GM12875 (cell line): ENCODE measurements around the gene MED26.
"Not testable (repeated sequence)": the region's sequence is repeated elsewhere in the genome, so short reads cannot be mapped to it uniquely, and the experiment has no call there.

Experiments used
- H3K4me3 ChIP-seq: one replicate; pipeline ENCODE4 v1.5.1; 2011; ENCODE audit warnings: low read depth, low read length, control low read depth
- TF ChIP-seq, protein P1 (sequence below): IDR thresholded peaks from 2 replicates; pipeline ENCODE4 v1.5.1; 2011; ENCODE audit warnings: low read depth, mild to moderate bottlenecking, control low read depth, inconsistent platforms, low read length, moderate library complexity, borderline replicate concordance; ENCODE audit not compliant: insufficient read depth

The MED26 gene

DNA sequence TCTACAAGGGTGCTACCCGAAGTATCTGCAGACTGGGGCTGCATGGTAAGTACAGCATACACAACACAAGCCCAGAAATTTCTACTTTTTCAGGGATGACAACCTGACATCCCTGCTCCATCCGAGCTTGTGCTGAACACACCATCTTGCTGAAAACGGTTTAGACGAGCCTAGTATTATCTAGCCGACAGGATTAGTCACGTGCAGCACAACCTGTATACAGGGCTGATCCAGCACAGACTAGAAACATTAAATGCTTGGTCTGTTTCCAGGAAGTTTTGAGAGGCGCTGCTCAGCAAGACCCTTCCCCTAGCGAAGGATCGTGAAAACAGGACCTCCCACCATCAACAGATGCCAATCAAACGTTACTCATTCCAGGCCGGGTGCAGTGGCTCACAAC, 27.7 kb upstream of the MED26 start:
- no peak overlapping the region for H3K4me3 ChIP-seq
- TF ChIP-seq, protein P1, sequence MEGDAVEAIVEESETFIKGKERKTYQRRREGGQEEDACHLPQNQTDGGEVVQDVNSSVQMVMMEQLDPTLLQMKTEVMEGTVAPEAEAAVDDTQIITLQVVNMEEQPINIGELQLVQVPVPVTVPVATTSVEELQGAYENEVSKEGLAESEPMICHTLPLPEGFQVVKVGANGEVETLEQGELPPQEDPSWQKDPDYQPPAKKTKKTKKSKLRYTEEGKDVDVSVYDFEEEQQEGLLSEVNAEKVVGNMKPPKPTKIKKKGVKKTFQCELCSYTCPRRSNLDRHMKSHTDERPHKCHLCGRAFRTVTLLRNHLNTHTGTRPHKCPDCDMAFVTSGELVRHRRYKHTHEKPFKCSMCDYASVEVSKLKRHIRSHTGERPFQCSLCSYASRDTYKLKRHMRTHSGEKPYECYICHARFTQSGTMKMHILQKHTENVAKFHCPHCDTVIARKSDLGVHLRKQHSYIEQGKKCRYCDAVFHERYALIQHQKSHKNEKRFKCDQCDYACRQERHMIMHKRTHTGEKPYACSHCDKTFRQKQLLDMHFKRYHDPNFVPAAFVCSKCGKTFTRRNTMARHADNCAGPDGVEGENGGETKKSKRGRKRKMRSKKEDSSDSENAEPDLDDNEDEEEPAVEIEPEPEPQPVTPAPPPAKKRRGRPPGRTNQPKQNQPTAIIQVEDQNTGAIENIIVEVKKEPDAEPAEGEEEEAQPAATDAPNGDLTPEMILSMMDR: no peak

DNA sequence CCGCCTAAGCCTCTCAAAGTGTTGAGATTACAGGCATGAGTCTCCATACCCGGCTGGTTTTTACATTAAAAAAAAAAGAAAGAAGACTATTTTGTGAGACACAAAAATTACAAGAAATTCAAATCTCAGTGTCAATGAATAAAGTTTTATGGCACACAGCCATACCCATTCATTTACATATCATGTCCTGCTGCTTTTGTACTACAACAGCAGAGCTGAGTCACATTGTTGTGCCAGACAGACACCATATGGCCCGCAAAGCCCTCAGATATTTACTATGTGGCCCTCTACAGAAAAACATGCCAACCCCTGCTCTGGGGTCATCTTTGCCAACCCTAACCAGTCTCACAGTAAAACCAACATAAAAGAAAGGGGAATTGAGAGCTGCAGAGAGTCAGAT, 26.6 kb upstream of the MED26 start:
- TF ChIP-seq, protein P1: no peak
- no peak overlapping the region for H3K4me3 ChIP-seq

DNA sequence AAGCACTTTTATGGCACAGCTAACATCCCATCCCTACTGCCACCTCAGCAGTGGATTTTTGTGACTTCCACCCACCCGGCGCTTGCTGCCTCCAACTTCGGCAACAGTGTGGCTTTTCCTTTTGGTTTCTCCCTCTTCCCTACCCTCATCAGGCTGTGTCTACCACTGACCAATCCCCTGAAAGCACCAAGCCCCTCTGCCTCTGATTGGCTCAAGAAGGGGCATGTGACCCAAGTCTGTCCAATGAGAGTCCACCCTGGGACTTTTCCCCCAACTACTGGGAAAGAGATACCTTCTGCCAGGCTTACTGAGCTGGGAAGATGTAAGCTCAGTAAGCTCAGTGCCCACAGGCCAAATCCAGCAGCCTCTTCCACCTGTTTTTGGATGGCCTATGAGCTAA, 26.1 kb upstream of the MED26 start:
- TF ChIP-seq, protein P1: no peak
- H3K4me3 ChIP-seq: no peak overlapping the region

DNA sequence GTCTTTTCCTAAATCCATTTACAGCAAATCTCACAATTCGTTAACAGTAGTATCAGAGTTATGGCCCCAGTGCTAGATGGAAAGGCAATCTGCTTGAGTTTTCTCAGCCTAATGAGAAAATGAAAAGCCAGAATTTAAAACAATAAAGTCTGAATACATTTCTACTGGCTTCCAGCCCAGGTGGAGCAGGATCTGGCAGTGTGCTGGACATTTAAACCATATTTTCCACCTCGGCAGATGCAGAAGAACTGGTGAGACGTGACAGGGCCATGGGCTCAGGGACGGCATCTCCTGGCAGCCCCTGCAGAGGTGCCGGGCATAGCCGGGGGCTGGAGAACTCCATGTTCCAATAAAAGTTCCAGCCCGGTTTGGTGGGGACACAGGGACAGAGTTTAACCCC, 24.9 kb upstream of the MED26 start:
- TF ChIP-seq, protein P1: no peak
- no peak overlapping the region for H3K4me3 ChIP-seq

DNA sequence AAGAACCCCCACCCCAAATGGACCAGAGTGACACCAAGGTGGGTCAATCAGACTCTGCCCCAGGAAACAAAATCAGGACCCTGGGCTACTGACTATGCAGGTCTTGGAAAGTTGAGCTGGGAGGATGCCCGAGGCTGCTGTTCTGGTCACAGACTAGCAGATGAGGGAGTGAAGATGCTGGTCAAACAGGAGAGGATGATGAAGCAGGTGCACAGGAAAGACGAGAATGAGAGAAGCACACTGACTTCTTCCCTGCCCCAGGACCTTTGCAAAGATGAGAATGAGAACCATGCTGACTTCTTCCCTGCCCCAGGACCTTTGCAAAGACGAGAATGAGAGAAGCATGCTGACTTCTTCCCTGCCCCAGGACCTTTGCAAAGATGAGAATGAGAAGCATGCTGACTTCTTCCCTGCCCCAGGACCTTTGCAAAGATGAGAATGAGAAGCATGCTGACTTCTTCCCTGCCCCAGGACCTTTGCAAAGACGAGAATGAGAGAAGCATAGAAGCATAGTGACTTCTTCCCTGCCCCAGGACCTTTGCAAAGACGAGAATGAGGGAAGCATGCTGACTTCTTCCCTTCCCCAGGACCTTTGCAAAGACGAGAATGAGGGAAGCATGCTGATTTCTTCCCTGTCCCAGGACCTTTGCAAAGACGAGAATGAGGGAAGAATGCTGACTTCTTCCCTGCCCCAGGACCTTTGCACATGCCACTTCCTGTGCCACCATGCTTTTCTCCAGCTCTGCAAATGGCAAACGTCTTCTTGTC, 23.6 kb upstream of the MED26 start:
- H3K4me3 ChIP-seq: not testable (repeated sequence)

DNA sequence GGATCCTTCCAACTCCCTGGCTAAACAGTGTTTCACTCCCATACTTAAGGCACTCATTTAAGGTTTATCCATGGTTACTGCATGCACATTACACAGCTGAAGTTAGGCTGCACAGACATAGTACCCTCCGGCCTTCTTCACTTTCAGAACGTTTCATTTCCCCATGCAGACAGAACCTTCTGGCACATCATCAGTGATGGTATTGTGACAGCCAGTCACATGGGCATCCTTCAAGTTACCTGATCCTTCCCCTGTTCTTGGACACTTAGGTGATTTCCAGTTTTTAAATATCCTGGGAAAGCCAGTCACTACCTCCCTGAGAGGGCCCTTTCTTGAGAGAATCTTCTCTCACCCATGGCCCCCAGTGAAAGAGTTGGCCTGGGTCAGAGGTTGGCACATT, 22.8 kb upstream of the MED26 start:
- no peak overlapping the region for H3K4me3 ChIP-seq
- TF ChIP-seq, protein P1: no peak

DNA sequence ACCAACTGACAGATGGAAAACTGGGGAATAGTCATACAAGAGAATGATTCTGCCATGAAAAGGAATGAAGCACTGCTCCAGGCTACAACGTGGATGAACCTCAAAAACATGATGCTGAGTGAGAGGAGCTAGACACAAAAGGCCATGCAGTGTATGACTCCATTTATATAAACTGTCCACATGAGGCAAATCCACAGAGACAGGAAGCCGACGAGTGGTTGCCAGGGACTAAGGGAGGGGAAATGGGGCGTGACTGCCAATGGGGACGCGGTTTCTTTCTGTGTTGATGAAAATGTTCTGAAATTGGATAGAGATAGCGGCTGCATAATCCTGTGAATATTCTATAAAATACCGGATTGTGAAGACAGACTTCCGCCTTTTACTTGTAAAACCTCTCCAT, 21.7 kb upstream of the MED26 start:
- TF ChIP-seq, protein P1: no peak

DNA sequence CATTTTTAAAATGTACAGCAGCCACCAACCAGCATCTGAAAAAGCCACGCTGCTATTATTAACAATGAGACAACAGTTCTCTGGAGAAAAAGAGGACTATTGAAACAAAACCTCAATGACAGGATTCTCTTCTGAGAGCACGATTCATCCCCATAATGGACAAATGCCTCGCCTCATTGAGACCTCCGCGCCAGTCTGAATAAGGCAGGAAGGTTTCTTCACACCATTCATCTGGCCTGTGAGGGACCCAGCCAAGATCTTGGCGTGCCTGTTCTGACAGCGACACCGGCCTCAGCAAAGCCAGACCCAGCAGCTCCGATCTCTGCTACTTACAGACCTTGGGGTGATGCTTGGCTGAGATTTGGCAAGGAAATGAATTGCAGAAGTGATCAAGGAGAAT, 17.1 kb upstream of the MED26 start:
- no peak overlapping the region for H3K4me3 ChIP-seq
- TF ChIP-seq, protein P1: no peak

More for the DNA sequence above, 21.7 kb upstream of the MED26 start:
- no peak overlapping the region for H3K4me3 ChIP-seq
